ENCODE data around the gene KIF17.

KIF17 gene

GRCh38 chr1:20633190-20634064, 84.4 kb downstream of the KIF17 start, which contains the start of gene PINK1:
Gene PINK1 (plus strand): TSS chr1:20633458. CDS start chr1:20633549, 91 bp downstream.
- DNase-seq (ENCODE audit: low spot score) (peak; percentile 86), ATAC-seq (ENCODE audit: low read depth) (peak; percentile 86)
- H3K4me1 ChIP-seq (ENCODE audit: insufficient read depth, poor library complexity, severe bottlenecking) = no peaks in the 10 kb centered on the region
- H3K36me3 ChIP-seq (ENCODE audit: low read depth) = no peaks in the 10 kb centered on the region
- H3K9me3 ChIP-seq (ENCODE audit: severe bottlenecking) = peaks cover 3% of the 10 kb centered on the region
- TF ChIP-seq CTCF (IDR thresholded peaks at IDR 0.05; ENCODE audit: poor library complexity, severe bottlenecking) = peak; percentile 98
- peak within 1 kb of the TSS; percentile 93 for H3K4me3 ChIP-seq (ENCODE audit: severe bottlenecking)
- H3K27me3 ChIP-seq (ENCODE audit: insufficient read depth, poor library complexity, severe bottlenecking) = no peaks in the 10 kb centered on the region
- H3K27ac ChIP-seq (ENCODE audit: poor library complexity, severe bottlenecking) = peak within 1 kb of the TSS; percentile 56

GRCh38 chr1:20632386-20632785, 85.4 kb downstream of the KIF17 start:
- ATAC-seq (ENCODE audit: low read depth) (no peak), DNase-seq (ENCODE audit: low spot score) (no peak)
- no peak overlapping the region for H3K4me3 ChIP-seq (ENCODE audit: severe bottlenecking)

GRCh38 chr1:20630729-20631128, 87.1 kb downstream of the KIF17 start:
- no peaks in the 10 kb centered on the region for H3K4me1 ChIP-seq (ENCODE audit: insufficient read depth, poor library complexity, severe bottlenecking)
- no peak overlapping the region for H3K27ac ChIP-seq (ENCODE audit: poor library complexity, severe bottlenecking)
- H3K36me3 ChIP-seq (ENCODE audit: low read depth) = no peaks in the 10 kb centered on the region
- TF ChIP-seq CTCF (IDR thresholded peaks at IDR 0.05; ENCODE audit: poor library complexity, severe bottlenecking) = no peak
- ATAC-seq (ENCODE audit: low read depth) (no peak), DNase-seq (ENCODE audit: low spot score) (no peak)
- no peak overlapping the region for H3K4me3 ChIP-seq (ENCODE audit: severe bottlenecking)
- no peaks in the 10 kb centered on the region for H3K27me3 ChIP-seq (ENCODE audit: insufficient read depth, poor library complexity, severe bottlenecking)
- peaks cover 3% of the 10 kb centered on the region for H3K9me3 ChIP-seq (ENCODE audit: severe bottlenecking)

More at GRCh38 chr1:20632386-20632785, 85.4 kb downstream of the KIF17 start:
- TF ChIP-seq CTCF (IDR thresholded peaks at IDR 0.05; ENCODE audit: poor library complexity, severe bottlenecking) = no peak
- Histone ChIP-seq H3K9me3 (ENCODE audit: severe bottlenecking) (peaks cover 3% of the 10 kb centered on the region), H3K36me3 (ENCODE audit: low read depth) (no peaks in the 10 kb centered on the region), H3K27ac (ENCODE audit: poor library complexity, severe bottlenecking) (no peak overlapping the region), H3K27me3 (ENCODE audit: insufficient read depth, poor library complexity, severe bottlenecking) (no peaks in the 10 kb centered on the region), H3K4me1 (ENCODE audit: insufficient read depth, poor library complexity, severe bottlenecking) (no peaks in the 10 kb centered on the region)

- Histone ChIP-seq H3K4me1 (ENCODE audit: insufficient read depth, poor library complexity, severe bottlenecking) (no peaks in the 10 kb centered on the region), H3K36me3 (ENCODE audit: low read depth) (no peaks in the 10 kb centered on the region), H3K27ac (ENCODE audit: poor library complexity, severe bottlenecking) (no peak overlapping the region), H3K9me3 (ENCODE audit: severe bottlenecking) (peaks cover 3% of the 10 kb centered on the region), H3K27me3 (ENCODE audit: insufficient read depth, poor library complexity, severe bottlenecking) (no peaks in the 10 kb centered on the region), H3K4me3 (ENCODE audit: severe bottlenecking) (no peak overlapping the region)
- ATAC-seq (ENCODE audit: low read depth) = no peak
- no peak for DNase-seq (ENCODE audit: low spot score)
- no peak for TF ChIP-seq CTCF (IDR thresholded peaks at IDR 0.05; ENCODE audit: poor library complexity, severe bottlenecking)
Observed at GRCh38 chr1:20626524-20626923, 91.3 kb downstream of the KIF17 start.

GRCh38 chr1:20626098-20626427, 91.7 kb downstream of the KIF17 start:
- ATAC-seq (ENCODE audit: low read depth) = no peak
- DNase-seq (ENCODE audit: low spot score) = no peak
- Histone ChIP-seq H3K27me3 (ENCODE audit: insufficient read depth, poor library complexity, severe bottlenecking) (no peaks in the 10 kb centered on the region), H3K4me1 (ENCODE audit: insufficient read depth, poor library complexity, severe bottlenecking) (no peaks in the 10 kb centered on the region), H3K9me3 (ENCODE audit: severe bottlenecking) (no peaks in the 10 kb centered on the region), H3K27ac (ENCODE audit: poor library complexity, severe bottlenecking) (no peak overlapping the region), H3K4me3 (ENCODE audit: severe bottlenecking) (no peak overlapping the region), H3K36me3 (ENCODE audit: low read depth) (no peaks in the 10 kb centered on the region)
- TF ChIP-seq CTCF (IDR thresholded peaks at IDR 0.05; ENCODE audit: poor library complexity, severe bottlenecking) = no peak
